ENCODE data around the gene NEAT1.
"Not testable (repeated sequence)": the region's sequence is repeated elsewhere in the genome, so short reads cannot be mapped to it uniquely, and the experiment has no call there.

Gene NEAT1

GRCh38 chr11:65404638-65405339 lies 17.8 kb upstream of the NEAT1 start:
- no peak for FAIRE-seq
- DNase-seq (ENCODE audit: insufficient read length, low spot score), result no peak
- no peak for TF ChIP-seq POLR2A (IDR thresholded peaks at IDR 0.05; ENCODE audit: low read depth, low read length)

- FAIRE-seq, result no peak
- no peak for DNase-seq (ENCODE audit: insufficient read length, low spot score)
- TF ChIP-seq POLR2A (IDR thresholded peaks at IDR 0.05; ENCODE audit: low read depth, low read length), result no peak
Measured at GRCh38 chr11:65410936-65411680, 11.5 kb upstream of the NEAT1 start.

- no peak for TF ChIP-seq POLR2A (IDR thresholded peaks at IDR 0.05; ENCODE audit: low read depth, low read length)
- DNase-seq (ENCODE audit: insufficient read length, low spot score) (no peak), FAIRE-seq (no peak)
Measured at GRCh38 chr11:65411681-65412070, 10.9 kb upstream of the NEAT1 start.

- DNase-seq (ENCODE audit: insufficient read length, low spot score), result no peak
- FAIRE-seq, result no peak
- no peak for TF ChIP-seq POLR2A (IDR thresholded peaks at IDR 0.05; ENCODE audit: low read depth, low read length)
Measured at GRCh38 chr11:65412271-65413076, 10.1 kb upstream of the NEAT1 start.

- not testable (repeated sequence) for FAIRE-seq; DNase-seq (ENCODE audit: insufficient read length, low spot score)
Measured at GRCh38 chr11:65413077-65413664, 9.4 kb upstream of the NEAT1 start.

- DNase-seq (ENCODE audit: insufficient read length, low spot score) (no peak), FAIRE-seq (no peak)
- no peak for TF ChIP-seq POLR2A (IDR thresholded peaks at IDR 0.05; ENCODE audit: low read depth, low read length)
Measured at GRCh38 chr11:65414776-65415498, 7.7 kb upstream of the NEAT1 start.

- TF ChIP-seq POLR2A (IDR thresholded peaks at IDR 0.05; ENCODE audit: low read depth, low read length), result no peak
- no peak for DNase-seq (ENCODE audit: insufficient read length, low spot score)
- FAIRE-seq, result no peak
Measured at GRCh38 chr11:65415499-65416340, 6.9 kb upstream of the NEAT1 start.

- DNase-seq (ENCODE audit: insufficient read length, low spot score) (peak; percentile 68), FAIRE-seq (no peak)
Measured at GRCh38 chr11:65416341-65416824, 6.2 kb upstream of the NEAT1 start.

GRCh38 chr11:65416841-65417701 lies 5.5 kb upstream of the NEAT1 start:
- FAIRE-seq, result no peak
- DNase-seq (ENCODE audit: insufficient read length, low spot score), result no peak
- no peak for TF ChIP-seq POLR2A (IDR thresholded peaks at IDR 0.05; ENCODE audit: low read depth, low read length)

More at GRCh38 chr11:65416341-65416824, 6.2 kb upstream of the NEAT1 start:
- peak; percentile 33; the same call in 1 of the 2 replicates for TF ChIP-seq POLR2A (IDR thresholded peaks at IDR 0.05; ENCODE audit: low read depth, low read length)

- DNase-seq (ENCODE audit: insufficient read length, low spot score) (no peak), FAIRE-seq (no peak)
- TF ChIP-seq POLR2A (IDR thresholded peaks at IDR 0.05; ENCODE audit: low read depth, low read length), result no peak
Measured at GRCh38 chr11:65417702-65418430, 4.7 kb upstream of the NEAT1 start.

- TF ChIP-seq POLR2A (IDR thresholded peaks at IDR 0.05; ENCODE audit: low read depth, low read length), result no peak
- FAIRE-seq, result no peak
- no peak for DNase-seq (ENCODE audit: insufficient read length, low spot score)
Measured at GRCh38 chr11:65418431-65418680, 4.2 kb upstream of the NEAT1 start.

Measured in H54 (cell line).